Nephron (organoid): ENCODE measurements around the gene C4orf51.

Experiments used
- H3K27ac Mint-ChIP-seq, 3 experiments: 2 replicates each; pipeline ENCODE4 v1.8.0; 2020; ENCODE audit warnings: mixed read lengths in 3 of 3, mild to moderate bottlenecking in 2 of 3, moderate library complexity in 1 of 3
- H3K27me3 Mint-ChIP-seq: 2 replicates; pipeline ENCODE4 v1.8.0; 2021; ENCODE audit warnings: low read depth, mild to moderate bottlenecking, moderate library complexity, mixed read lengths
- H3K36me3 Mint-ChIP-seq: 2 replicates; pipeline ENCODE4 v1.8.0; 2020; ENCODE audit warnings: low read depth, mixed read lengths
- H3K4me1 Mint-ChIP-seq: 2 replicates; pipeline ENCODE4 v1.8.0; 2020; ENCODE audit warnings: mixed read lengths
- H3K4me3 Mint-ChIP-seq, 3 experiments: 2 replicates each; pipeline ENCODE4 v1.8.0; 2020; ENCODE audit warnings: mild to moderate bottlenecking in 3 of 3, mixed read lengths in 3 of 3, moderate library complexity in 2 of 3
- H3K9me3 Mint-ChIP-seq: 2 replicates; pipeline ENCODE4 v1.8.0; 2020; ENCODE audit warnings: mixed read lengths
- TF ChIP-seq, protein P1 (sequence below), 3 experiments: fragments of 200-600 bp; sonication (generic); IDR thresholded peaks; one replicate each; pipeline ENCODE4 v1.5.0; 2021; ENCODE audit warnings: antibody characterized with exemption in 3 of 3; ENCODE audit not compliant: unreplicated experiment in 3 of 3

The C4orf51 gene

DNA sequence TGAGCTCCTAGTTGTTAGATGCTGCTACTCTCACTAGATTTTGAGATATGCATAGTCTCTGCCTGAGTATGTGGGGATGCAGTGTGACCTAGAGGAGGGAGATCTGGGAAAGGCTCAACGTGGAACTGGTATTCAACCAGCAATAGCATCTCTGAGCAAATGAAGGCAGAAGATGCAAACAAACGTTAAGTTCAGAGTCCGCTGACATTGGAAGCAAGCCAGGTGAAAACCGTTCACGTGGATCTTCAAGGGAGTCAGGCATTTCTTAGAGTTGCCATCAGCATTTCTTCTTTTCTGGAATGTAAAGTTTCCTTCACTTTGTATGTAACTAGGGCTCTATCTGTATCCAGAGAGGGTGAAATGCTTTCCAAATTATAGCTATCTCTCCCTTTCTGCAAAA is 59.9 kb downstream of the C4orf51 start:
- Mint-ChIP-seq H3K4me1 (peaks cover 65% of the 10 kb centered on the region), H3K27ac (peak overlapping the region; percentile 13 to 79 (median 44)), H3K9me3 (peaks cover 2% of the 10 kb centered on the region), H3K36me3 (no peaks in the 10 kb centered on the region), H3K27me3 (no peaks in the 10 kb centered on the region), H3K4me3 (no peak overlapping the region)
- TF ChIP-seq, protein P1, sequence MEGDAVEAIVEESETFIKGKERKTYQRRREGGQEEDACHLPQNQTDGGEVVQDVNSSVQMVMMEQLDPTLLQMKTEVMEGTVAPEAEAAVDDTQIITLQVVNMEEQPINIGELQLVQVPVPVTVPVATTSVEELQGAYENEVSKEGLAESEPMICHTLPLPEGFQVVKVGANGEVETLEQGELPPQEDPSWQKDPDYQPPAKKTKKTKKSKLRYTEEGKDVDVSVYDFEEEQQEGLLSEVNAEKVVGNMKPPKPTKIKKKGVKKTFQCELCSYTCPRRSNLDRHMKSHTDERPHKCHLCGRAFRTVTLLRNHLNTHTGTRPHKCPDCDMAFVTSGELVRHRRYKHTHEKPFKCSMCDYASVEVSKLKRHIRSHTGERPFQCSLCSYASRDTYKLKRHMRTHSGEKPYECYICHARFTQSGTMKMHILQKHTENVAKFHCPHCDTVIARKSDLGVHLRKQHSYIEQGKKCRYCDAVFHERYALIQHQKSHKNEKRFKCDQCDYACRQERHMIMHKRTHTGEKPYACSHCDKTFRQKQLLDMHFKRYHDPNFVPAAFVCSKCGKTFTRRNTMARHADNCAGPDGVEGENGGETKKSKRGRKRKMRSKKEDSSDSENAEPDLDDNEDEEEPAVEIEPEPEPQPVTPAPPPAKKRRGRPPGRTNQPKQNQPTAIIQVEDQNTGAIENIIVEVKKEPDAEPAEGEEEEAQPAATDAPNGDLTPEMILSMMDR (IDR thresholded peaks at IDR 0.05; ENCODE audit: unreplicated experiment in 3 of 3): no peak

DNA sequence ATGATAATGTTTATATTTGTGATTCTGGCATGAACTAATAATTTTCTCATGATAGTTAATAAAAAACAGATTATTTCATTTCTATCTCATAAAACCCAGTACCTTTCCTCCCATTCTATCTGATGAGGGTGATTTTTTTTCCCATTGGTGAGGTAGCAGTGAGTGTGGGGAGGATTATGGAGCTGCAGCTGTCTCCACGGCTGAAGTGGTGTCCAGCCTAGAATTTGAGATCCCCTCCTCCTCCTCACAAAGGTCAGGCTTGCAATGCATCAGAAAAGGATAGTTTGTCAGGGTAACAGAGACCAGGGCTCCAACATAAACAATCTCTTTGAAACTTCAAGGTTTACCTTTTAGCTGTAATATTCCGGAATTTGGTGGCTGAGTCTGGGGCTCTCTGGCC is 60.9 kb downstream of the C4orf51 start:
- Mint-ChIP-seq H3K36me3 (no peaks in the 10 kb centered on the region), H3K27ac (peak overlapping the region; percentile 78 to 81 (median 79)), H3K27me3 (no peaks in the 10 kb centered on the region), H3K9me3 (peaks cover 5% of the 10 kb centered on the region), H3K4me3 (no peak overlapping the region), H3K4me1 (peaks cover 55% of the 10 kb centered on the region)
- TF ChIP-seq, protein P1 (IDR thresholded peaks at IDR 0.05; ENCODE audit: unreplicated experiment in 3 of 3): no peak

DNA sequence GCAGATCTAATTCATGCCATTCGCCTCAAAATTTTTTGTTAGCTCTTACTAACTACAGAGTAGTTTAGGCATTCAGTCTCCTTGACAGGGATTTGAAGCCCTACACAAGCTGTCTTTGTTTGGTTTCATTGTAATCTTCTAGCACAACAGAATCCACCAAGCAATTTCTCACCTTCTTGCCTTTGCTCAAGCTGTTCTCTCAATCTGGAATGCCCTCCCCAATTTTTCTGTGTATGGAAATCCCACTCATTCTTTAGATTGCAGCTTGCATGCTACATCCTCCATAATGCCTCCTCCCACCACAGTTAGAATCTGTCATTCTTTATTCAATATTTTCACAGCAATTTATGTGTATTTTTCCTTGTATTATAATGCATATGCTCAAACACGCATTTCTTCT is 63.7 kb downstream of the C4orf51 start:
- Mint-ChIP-seq H3K36me3 (no peaks in the 10 kb centered on the region), H3K27ac (no peak overlapping the region), H3K4me1 (peaks cover 33% of the 10 kb centered on the region), H3K4me3 (no peak overlapping the region), H3K9me3 (peaks cover 19% of the 10 kb centered on the region), H3K27me3 (no peaks in the 10 kb centered on the region)
- TF ChIP-seq, protein P1 (IDR thresholded peaks at IDR 0.05; ENCODE audit: unreplicated experiment in 3 of 3): no peak

DNA sequence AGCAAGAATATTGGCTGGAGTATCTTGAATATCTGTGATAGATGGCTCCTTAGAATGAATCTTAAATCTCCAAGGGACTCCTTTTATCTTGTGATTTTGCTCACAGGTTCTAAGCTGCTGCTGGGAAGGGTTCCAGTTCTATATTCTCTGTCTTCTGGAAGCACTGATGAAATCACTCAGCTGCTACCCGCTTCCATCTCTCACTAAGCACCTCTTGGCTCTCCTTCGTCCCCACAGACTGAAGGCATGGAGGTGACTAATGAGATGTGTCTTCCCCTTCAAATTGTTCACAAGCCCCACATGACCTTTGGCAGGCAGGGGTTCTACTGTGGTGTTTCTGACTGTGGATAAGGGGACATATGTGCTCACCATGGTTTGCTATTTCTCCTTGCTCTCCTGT is 75.9 kb downstream of the C4orf51 start:
- Mint-ChIP-seq H3K27ac (no peak overlapping the region), H3K36me3 (peaks cover 36% of the 10 kb centered on the region), H3K4me1 (no peaks in the 10 kb centered on the region), H3K9me3 (no peaks in the 10 kb centered on the region), H3K4me3 (no peak overlapping the region), H3K27me3 (no peaks in the 10 kb centered on the region)
- TF ChIP-seq, protein P1 (IDR thresholded peaks at IDR 0.05; ENCODE audit: unreplicated experiment in 3 of 3): no peak

DNA sequence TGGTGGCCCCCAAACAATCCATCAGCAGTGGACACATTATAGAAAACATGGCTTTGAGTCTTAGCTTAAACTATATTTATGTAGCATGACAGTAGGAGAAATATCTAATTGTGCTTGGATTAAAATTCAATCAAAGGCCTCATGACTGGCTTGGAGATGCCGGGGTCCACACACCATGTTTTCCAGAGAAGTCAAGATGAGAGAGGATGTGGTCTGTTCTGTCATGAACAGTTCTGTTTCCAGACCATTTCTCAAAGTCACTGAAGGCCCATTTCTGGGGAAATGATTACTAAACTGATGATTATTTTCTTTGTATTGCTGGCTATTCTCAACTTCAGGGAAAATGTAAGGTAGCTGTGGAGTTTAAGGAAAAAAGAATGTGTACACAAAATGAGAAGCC is 76.3 kb downstream of the C4orf51 start:
- Mint-ChIP-seq H3K27ac (no peak overlapping the region), H3K9me3 (no peaks in the 10 kb centered on the region), H3K4me3 (no peak overlapping the region), H3K27me3 (no peaks in the 10 kb centered on the region), H3K4me1 (no peaks in the 10 kb centered on the region), H3K36me3 (peaks cover 41% of the 10 kb centered on the region)
- TF ChIP-seq, protein P1 (IDR thresholded peaks at IDR 0.05; ENCODE audit: unreplicated experiment in 3 of 3): no peak

DNA sequence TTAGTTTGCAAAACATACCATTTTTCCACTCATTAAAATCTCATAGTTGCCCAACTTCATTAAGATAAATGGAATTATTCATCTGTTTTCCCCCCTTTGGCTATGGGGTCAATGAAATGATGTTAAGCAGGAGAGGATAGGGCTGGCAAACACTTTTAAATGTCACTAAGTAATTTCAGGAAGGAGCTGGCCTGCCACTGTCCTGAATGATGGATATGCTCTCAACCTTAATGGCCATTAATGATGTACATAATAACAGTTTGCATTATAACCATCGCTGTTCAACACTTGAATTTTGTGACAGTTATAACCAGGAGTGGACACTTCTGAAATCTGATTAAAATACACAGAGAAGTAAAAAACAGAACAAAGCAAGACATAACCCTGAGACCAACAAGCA is 77.2 kb downstream of the C4orf51 start:
- TF ChIP-seq, protein P1 (IDR thresholded peaks at IDR 0.05; ENCODE audit: unreplicated experiment in 3 of 3): no peak
- H3K36me3 Mint-ChIP-seq: peaks cover 48% of the 10 kb centered on the region
- no peak overlapping the region for H3K4me3 Mint-ChIP-seq
- no peaks in the 10 kb centered on the region for H3K27me3 Mint-ChIP-seq
- H3K27ac Mint-ChIP-seq: no peak overlapping the region
- no peaks in the 10 kb centered on the region for H3K4me1 Mint-ChIP-seq
- H3K9me3 Mint-ChIP-seq: no peaks in the 10 kb centered on the region
